Measurements from ENCODE around the gene AUTS2. TPM values are rescaled to one million over a fixed set of nuclear protein-coding genes. Genes with fewer than 3 reads are reported as not detected.

AUTS2 gene
- total and polyA plus RNA-seq, 9 of the 15 experiments (the other 6 are each of a cell fraction or from before 2014, with no cell fraction given), result 0.58 TPM; not detected in 8

GRCh38 chr7:70408891-70409290, 810.6 kb downstream of the AUTS2 start (continued):
- TF ChIP-seq FOXP4 (CRISPR knock-in tag; IDR thresholded peaks at IDR 0.05; ENCODE audit: borderline replicate concordance) (no peak), MEF2D (tag; conservative IDR thresholded peaks at IDR 0.05; ENCODE audit: low read depth) (no peak), ZNF551 (CRISPR knock-in tag; IDR thresholded peaks at IDR 0.05) (no peak)

GRCh38 chr7:70410134-70410750, 812.0 kb downstream of the AUTS2 start:
- H3K4me3 ChIP-seq, result no peak overlapping the region
- H2AFZ ChIP-seq (ENCODE audit: low read depth, low read length), result no peak overlapping the region
- no peaks in the 10 kb centered on the region for H3K9me1 ChIP-seq (ENCODE audit: control insufficient read depth, insufficient read depth, low read length)
- peaks cover 13 to 28% of the 10 kb centered on the region in 2 experiments; a peak in 3 of 5 replicates for H3K27me3 ChIP-seq (ENCODE audit: control insufficient read depth in 2 of 2, insufficient read depth in 2 of 2, low read length in 2 of 2)
- ATAC-seq (no peak), FAIRE-seq (no peak), DNase-seq (ENCODE audit: extremely low read depth in 1 of 4, low spot score in 3 of 4) (no peak)
- H3K36me3 ChIP-seq (ENCODE audit: control insufficient read depth, insufficient read depth, low read length), result no peaks in the 10 kb centered on the region
- H3K9me3 ChIP-seq (replicated peaks; ENCODE audit: control insufficient read depth, insufficient read depth, low read depth, low read length), result no peaks in the 10 kb centered on the region
- CTCF ChIA-PET (ENCODE audit: low intra/inter-chr PET ratio), result no interaction called here
- no peak overlapping the region for H3K9ac ChIP-seq (ENCODE audit: insufficient read depth in 1 of 2, low read depth in 2 of 2, low read length in 2 of 2)
- no peaks in the 10 kb centered on the region for H4K20me1 ChIP-seq (replicated peaks; ENCODE audit: control insufficient read depth, insufficient read depth, low read length)
- TF ChIP-seq HNRNPLL (IDR thresholded peaks at IDR 0.05; ENCODE audit: low read depth, low read length, poor library complexity, severe bottlenecking) (no peak), ZC3H11A (IDR thresholded peaks at IDR 0.05; ENCODE audit: low read depth, low read length) (peak; percentile 75; the same call in 1 of the 2 replicates)
- 1% methylated on average over 8 of the region's 8 CpGs for WGBS (ENCODE audit: insufficient coverage, low coverage, missing lambda C conversion rate)
- intact Hi-C loops (cut with micrococcal nuclease) (no loop called here), in situ Hi-C loops (cut with MboI) (no loop called here)
- BruUV-seq (replicated peaks), result no TSS peak
- H3K4me2 ChIP-seq (ENCODE audit: insufficient read depth, low read length), result no peak overlapping the region
- H3K27ac ChIP-seq (ENCODE audit: extremely low read depth, low read depth, low read length), result no peak overlapping the region
- no peaks in the 10 kb centered on the region for H3K79me2 ChIP-seq (ENCODE audit: control insufficient read depth, insufficient read depth, low read length)
- POLR2A ChIA-PET, result no interaction called here
- H3K4me1 ChIP-seq (replicated peaks in 1 of 2; ENCODE audit: control insufficient read depth in 2 of 2, insufficient read depth in 2 of 2, low read length in 2 of 2), result no peaks in the 10 kb centered on the region
